GM21447 (cell line): ENCODE measurements around the gene VCAN.

Experiments used
- ATAC-seq: cut with Tn5 transposase; IDR thresholded peaks from one replicate; pipeline ENCODE4 v1.9.1; 2021; ENCODE audit not compliant: unreplicated experiment

The VCAN gene

GRCh38 chr5:83559118-83559785, 87.7 kb downstream of the VCAN start:
- no peak for ATAC-seq

DNA sequence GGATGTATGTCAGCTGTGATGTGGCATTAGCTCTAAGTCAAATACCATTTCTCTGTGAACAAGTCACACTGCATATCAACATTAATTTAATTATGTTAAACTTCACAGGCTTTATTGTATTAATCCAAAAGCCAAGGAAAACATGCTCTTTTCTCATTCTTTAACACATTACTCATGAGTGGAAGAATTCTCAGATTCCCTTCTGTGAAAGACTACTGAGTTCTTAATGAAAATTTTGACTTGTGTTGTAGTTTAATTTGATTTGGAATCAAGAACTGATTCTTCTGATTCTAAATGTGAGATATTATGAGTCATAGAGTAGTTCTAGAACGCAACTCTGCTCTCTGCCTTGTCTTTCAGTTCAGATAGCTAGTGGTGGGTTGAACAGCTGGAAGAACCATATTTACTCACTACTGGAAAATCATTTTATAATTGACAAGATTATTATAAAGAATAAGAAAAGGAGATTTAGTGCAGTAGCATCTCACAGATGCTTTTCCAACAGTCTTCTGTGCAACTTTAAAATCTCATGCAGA, 90.6 kb downstream of the VCAN start:
- no peak for ATAC-seq

- no peak for ATAC-seq
Observed at GRCh38 chr5:83562791-83563557, 91.4 kb downstream of the VCAN start.

DNA sequence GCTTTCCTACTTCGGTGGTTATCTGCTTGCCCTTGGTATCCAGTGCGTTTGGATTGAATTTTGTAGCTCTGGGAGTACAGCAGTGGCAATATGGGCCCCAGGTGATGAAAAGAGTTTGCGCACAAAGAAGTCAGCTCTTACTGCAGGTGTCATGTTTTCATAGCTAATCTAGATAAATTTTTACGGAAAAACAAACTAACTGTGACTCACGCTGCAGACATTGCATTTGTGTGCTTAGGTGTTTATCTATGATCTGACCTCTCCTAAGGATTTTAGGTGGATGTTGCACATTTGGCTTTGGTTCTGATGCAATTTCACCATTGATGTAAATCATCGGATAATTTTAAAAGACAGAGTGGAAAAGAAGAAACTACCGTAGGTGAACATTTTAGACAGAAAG, 92.1 kb downstream of the VCAN start:
- no peak for ATAC-seq

- ATAC-seq, result no peak
Observed at GRCh38 chr5:83564069-83564749, 92.7 kb downstream of the VCAN start.

GRCh38 chr5:83567741-83568140, 96.2 kb downstream of the VCAN start:
- no peak for ATAC-seq

DNA sequence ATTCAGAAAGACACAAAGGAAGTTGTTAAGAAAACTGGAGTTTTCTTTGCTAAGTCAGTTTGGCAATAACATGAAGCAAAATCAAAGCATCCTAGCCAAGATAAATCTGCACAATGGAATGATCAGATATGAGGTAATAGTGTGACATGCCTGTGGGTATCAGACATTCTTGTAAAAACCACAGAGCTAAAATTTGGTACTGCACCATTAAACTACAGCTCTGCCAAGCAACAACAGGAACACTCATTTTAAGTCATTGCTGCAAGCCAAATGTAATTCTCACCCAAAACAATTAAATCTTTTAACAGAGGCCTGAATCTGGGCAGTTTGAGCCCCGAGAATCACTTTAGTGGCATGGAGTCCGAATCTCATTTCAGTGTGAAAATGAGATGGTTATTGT, 96.6 kb downstream of the VCAN start:
- no peak for ATAC-seq

GRCh38 chr5:83570916-83571315, 99.4 kb downstream of the VCAN start:
- ATAC-seq, result no peak

- ATAC-seq, result no peak
Observed at GRCh38 chr5:83572271-83572670, 100.7 kb downstream of the VCAN start.

- no peak for ATAC-seq
Observed at GRCh38 chr5:83576341-83576740, 104.8 kb downstream of the VCAN start.

- ATAC-seq, result no peak
Observed at GRCh38 chr5:83577036-83577636, 105.6 kb downstream of the VCAN start.

- no peak for ATAC-seq
Observed at GRCh38 chr5:83583859-83584258, 112.3 kb downstream of the VCAN start.

DNA sequence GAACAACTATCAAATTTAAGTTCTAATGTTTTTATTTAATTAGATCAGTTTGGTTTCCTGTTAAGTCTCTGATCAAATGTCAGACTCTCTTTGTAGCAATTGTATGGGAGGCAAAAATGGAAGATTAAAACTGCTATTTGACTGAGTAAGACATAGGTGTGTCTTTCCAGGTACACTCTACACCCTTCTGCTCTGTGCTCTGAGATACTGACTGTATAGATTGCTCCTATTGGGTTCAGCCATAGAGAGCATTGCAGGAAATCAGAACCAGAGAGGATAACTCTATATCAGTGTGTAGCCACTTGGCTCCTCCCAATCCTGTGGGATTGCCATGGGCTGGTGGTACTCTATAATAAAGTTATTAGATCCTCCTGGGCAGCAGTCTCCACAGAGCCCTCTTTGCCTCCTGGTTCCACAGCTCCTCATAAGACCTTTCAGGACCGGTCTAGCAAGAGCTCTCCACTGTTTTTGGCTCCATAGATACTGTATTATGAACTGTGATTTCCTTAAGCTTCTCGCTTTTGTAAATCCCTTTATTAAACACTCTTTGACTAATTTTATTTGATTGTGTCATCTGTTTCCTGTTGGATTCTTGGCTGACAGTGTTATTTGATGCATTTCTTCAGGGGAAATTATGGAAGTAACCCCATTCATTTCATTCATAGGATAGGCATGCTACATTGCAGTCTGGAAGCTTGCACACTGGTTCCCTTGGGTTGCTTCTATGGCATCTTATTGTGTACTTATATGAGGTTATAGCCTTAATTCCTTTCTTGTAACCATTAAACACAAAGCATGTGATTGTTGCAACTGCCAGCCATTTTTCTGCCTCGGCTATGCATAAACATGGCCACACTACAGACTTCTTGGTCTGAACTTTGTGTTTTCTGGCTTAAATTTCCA, 115.6 kb downstream of the VCAN start:
- ATAC-seq, result no peak

- ATAC-seq, result no peak
Observed at GRCh38 chr5:83589786-83590185, 118.2 kb downstream of the VCAN start.

DNA sequence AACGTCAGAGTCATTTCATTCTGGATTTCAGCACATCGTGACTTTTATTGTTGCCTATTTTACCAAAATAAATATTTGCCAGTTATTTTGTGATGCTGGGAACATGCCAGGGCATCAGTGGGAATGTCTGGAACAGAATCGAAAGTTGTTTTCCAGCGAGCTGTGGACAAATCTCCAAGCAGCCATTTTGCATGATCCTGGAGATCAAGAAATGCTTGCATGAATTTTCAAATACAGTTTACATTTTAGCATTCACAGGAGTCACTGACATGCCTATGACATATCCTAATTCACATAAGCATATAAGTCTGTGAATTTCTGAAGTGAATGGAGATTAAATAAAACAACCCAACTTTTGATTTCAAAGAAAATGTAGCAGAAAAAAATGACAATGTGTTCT, 119.4 kb downstream of the VCAN start:
- no peak for ATAC-seq

GRCh38 chr5:83595217-83595616, 123.7 kb downstream of the VCAN start:
- ATAC-seq, result no peak

DNA sequence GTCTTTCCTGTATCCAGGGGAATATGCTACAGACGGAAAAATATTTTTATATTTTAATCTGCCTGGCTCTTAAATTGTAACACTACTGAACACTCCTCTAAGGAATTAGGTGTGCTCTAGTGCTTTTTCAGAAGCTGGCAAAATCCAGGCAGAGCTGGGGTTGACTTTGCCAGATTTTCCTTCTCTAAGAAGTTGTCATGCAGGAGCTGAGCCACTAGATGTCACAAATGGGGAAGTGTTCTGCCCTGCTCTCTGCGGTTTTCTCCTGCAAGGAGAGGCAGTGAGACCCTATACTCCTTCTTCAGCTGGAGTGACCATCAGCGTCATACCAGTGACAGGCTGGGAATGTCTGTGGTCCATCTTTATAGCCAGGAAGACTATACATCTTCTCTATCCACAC, 136.6 kb downstream of the VCAN start:
- ATAC-seq, result no peak

- ATAC-seq, result no peak
Observed at GRCh38 chr5:83614841-83615240, 143.3 kb downstream of the VCAN start.

GRCh38 chr5:83628360-83628759, 156.8 kb downstream of the VCAN start:
- ATAC-seq, result no peak
